Endothelial cell of umbilical vein (primary cell): ENCODE measurements around the gene FGA.

Source experiments
- EZH2 ChIP-seq: IDR thresholded peaks from 2 replicates; pipeline ENCODE4 v1.6.1; 2012; ENCODE audit warnings: borderline replicate concordance, low read depth, mild to moderate bottlenecking, moderate library complexity, low read length, inconsistent platforms; ENCODE audit not compliant: severe bottlenecking
- POLR2A ChIP-seq: IDR thresholded peaks from 2 replicates; pipeline ENCODE4 v1.6.1; 2012; ENCODE audit warnings: low read depth, mild to moderate bottlenecking, control low read depth, low read length
- TF ChIP-seq, protein P1 (sequence below), 2 donors: IDR thresholded peaks; 1 replicate in 1 of 2; 2 replicates in 1 of 2; pipeline ENCODE4 v1.5.1; 2011; ENCODE audit warnings: low read length in 2 of 2, mild to moderate bottlenecking in 2 of 2, moderate library complexity in 2 of 2, control low read depth in 1 of 2, inconsistent platforms in 1 of 2, low read depth in 1 of 2; ENCODE audit not compliant: insufficient read depth in 1 of 2; ENCODE audit errors: extremely low read depth in 1 of 2

DNA sequence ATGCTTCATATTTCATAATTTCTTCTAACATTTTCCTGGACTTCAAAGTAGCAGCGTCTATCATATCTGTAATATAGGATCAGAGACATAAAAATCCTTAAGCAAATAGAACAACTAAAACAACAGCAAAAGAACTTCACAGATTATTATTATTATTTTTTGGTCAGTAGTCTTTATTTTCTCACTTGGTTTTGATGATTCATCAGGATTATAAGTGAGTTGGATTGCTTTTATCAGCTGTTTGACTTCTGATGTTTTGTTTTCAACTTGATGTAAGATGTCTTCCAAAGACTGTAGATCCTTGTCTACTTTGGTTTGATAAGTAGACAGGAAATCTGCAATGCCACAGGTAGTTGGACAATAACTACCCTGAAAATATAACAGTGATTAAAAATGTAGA is 21.3 kb upstream of the FGA start:
- TF ChIP-seq, protein P1, sequence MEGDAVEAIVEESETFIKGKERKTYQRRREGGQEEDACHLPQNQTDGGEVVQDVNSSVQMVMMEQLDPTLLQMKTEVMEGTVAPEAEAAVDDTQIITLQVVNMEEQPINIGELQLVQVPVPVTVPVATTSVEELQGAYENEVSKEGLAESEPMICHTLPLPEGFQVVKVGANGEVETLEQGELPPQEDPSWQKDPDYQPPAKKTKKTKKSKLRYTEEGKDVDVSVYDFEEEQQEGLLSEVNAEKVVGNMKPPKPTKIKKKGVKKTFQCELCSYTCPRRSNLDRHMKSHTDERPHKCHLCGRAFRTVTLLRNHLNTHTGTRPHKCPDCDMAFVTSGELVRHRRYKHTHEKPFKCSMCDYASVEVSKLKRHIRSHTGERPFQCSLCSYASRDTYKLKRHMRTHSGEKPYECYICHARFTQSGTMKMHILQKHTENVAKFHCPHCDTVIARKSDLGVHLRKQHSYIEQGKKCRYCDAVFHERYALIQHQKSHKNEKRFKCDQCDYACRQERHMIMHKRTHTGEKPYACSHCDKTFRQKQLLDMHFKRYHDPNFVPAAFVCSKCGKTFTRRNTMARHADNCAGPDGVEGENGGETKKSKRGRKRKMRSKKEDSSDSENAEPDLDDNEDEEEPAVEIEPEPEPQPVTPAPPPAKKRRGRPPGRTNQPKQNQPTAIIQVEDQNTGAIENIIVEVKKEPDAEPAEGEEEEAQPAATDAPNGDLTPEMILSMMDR (IDR thresholded peaks at IDR 0.05; ENCODE audit: extremely low read depth in 1 of 2, insufficient read depth in 1 of 2, low read depth in 1 of 2, low read length in 2 of 2) = no peak
- TF ChIP-seq POLR2A = no peak
- TF ChIP-seq EZH2 = no peak
